Parathyroid adenoma (tissue), 2 donors: Measurements from ENCODE around the gene EIF3J.

Experiments used
- H2AFZ ChIP-seq: fragments of 300-600 bp; sonication (generic); one replicate; pipeline ENCODE4 v1.7.0; 2017; ENCODE audit warnings: antibody characterized with exemption, mild to moderate bottlenecking
- H3K27ac ChIP-seq: fragments of 300-600 bp; sonication (generic); one replicate; pipeline ENCODE4 v1.7.0; 2017
- H3K27me3 ChIP-seq: fragments of 300-600 bp; sonication (generic); one replicate; pipeline ENCODE4 v1.7.0; 2017; ENCODE audit warnings: low read length; ENCODE audit not compliant: control insufficient read depth, insufficient read depth
- H3K36me3 ChIP-seq: fragments of 300-600 bp; sonication (generic); one replicate; pipeline ENCODE4 v1.7.0; 2017; ENCODE audit warnings: low read length; ENCODE audit not compliant: control insufficient read depth, insufficient read depth
- H3K4me1 ChIP-seq: fragments of 300-600 bp; sonication (generic); one replicate; pipeline ENCODE4 v1.7.0; 2017; ENCODE audit warnings: control low read depth
- H3K4me2 ChIP-seq: fragments of 300-600 bp; sonication (generic); one replicate; pipeline ENCODE4 v1.7.0; 2017; ENCODE audit warnings: low read length
- H3K4me3 ChIP-seq: fragments of 300-600 bp; sonication (generic); one replicate; pipeline ENCODE4 v1.7.0; 2017; ENCODE audit warnings: low read depth, low read length
- H3K79me2 ChIP-seq: fragments of 300-600 bp; sonication (generic); one replicate; pipeline ENCODE4 v1.7.0; 2017; ENCODE audit warnings: control low read depth
- H3K9ac ChIP-seq: fragments of 300-600 bp; sonication (generic); one replicate; pipeline ENCODE4 v1.7.0; 2017; ENCODE audit warnings: mild to moderate bottlenecking
- H3K9me3 ChIP-seq: fragments of 300-600 bp; sonication (generic); one replicate; pipeline ENCODE4 v1.7.0; 2017; ENCODE audit warnings: low read length; ENCODE audit not compliant: control insufficient read depth
- TF ChIP-seq, protein P1 (sequence below): fragments of 300-600 bp; sonication (generic); IDR thresholded peaks from one replicate; pipeline ENCODE4 v1.7.0; 2017; ENCODE audit warnings: antibody characterized with exemption, mild to moderate bottlenecking
- donor health status: primary hyperparathyroidism.

EIF3J gene

DNA sequence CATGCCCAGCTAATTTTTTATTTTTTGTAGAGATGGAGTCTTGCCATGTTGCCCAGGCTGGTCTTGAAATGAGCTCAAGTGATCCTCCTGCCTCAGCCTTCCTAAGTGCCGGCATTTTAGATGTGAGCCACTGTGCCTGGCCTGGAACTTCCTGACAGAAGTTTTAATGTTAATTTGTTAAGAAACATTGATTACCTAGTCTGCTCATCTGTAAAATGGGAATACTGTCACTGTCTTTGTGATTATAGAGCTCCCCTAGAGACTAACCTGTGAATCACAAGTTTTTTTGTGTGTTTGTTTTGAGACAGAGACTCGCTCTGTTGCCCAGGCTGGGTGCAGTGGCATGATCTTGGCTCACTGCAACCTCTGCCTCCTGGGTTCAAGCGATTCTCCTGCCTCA, 4.3 kb upstream of the EIF3J start:
- no peak overlapping the region for H3K4me3 ChIP-seq
- no peaks in the 10 kb centered on the region for H3K36me3 ChIP-seq
- no peaks in the 10 kb centered on the region for H3K79me2 ChIP-seq
- no peak overlapping the region for H3K9ac ChIP-seq
- no peak overlapping the region for H3K27ac ChIP-seq
- TF ChIP-seq, protein P1, sequence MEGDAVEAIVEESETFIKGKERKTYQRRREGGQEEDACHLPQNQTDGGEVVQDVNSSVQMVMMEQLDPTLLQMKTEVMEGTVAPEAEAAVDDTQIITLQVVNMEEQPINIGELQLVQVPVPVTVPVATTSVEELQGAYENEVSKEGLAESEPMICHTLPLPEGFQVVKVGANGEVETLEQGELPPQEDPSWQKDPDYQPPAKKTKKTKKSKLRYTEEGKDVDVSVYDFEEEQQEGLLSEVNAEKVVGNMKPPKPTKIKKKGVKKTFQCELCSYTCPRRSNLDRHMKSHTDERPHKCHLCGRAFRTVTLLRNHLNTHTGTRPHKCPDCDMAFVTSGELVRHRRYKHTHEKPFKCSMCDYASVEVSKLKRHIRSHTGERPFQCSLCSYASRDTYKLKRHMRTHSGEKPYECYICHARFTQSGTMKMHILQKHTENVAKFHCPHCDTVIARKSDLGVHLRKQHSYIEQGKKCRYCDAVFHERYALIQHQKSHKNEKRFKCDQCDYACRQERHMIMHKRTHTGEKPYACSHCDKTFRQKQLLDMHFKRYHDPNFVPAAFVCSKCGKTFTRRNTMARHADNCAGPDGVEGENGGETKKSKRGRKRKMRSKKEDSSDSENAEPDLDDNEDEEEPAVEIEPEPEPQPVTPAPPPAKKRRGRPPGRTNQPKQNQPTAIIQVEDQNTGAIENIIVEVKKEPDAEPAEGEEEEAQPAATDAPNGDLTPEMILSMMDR, result no peak
- no peaks in the 10 kb centered on the region for H3K9me3 ChIP-seq
- no peaks in the 10 kb centered on the region for H3K4me1 ChIP-seq
- no peak overlapping the region for H3K4me2 ChIP-seq
- H2AFZ ChIP-seq, result no peak overlapping the region
- no peaks in the 10 kb centered on the region for H3K27me3 ChIP-seq

DNA sequence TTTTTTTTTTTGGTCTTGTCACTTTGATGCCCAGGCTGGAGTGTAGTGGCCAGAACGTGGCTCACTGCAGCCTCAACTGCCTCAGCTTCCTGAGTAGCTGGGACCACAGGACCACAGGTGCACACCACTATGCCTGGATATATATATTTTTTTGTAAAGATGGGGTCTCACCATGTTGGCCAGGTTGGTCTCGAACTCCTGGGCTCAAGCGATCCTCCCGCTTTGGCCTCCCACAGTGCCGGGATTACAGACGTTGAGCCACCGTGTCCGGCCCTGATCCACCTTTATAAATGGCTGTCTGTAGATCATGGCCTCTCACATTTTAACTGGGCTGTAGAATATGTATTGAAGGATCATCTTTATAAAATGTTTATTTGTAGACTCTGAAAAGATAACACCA, 1.9 kb upstream of the EIF3J start:
- no peaks in the 10 kb centered on the region for H3K9me3 ChIP-seq
- H3K9ac ChIP-seq, result no peak overlapping the region
- H2AFZ ChIP-seq, result no peak overlapping the region
- H3K4me2 ChIP-seq, result no peak overlapping the region
- TF ChIP-seq, protein P1, result no peak
- H3K4me1 ChIP-seq, result no peaks in the 10 kb centered on the region
- H3K36me3 ChIP-seq, result no peaks in the 10 kb centered on the region
- no peak overlapping the region for H3K27ac ChIP-seq
- H3K27me3 ChIP-seq, result no peaks in the 10 kb centered on the region
- no peaks in the 10 kb centered on the region for H3K79me2 ChIP-seq
- H3K4me3 ChIP-seq, result no peak overlapping the region

DNA sequence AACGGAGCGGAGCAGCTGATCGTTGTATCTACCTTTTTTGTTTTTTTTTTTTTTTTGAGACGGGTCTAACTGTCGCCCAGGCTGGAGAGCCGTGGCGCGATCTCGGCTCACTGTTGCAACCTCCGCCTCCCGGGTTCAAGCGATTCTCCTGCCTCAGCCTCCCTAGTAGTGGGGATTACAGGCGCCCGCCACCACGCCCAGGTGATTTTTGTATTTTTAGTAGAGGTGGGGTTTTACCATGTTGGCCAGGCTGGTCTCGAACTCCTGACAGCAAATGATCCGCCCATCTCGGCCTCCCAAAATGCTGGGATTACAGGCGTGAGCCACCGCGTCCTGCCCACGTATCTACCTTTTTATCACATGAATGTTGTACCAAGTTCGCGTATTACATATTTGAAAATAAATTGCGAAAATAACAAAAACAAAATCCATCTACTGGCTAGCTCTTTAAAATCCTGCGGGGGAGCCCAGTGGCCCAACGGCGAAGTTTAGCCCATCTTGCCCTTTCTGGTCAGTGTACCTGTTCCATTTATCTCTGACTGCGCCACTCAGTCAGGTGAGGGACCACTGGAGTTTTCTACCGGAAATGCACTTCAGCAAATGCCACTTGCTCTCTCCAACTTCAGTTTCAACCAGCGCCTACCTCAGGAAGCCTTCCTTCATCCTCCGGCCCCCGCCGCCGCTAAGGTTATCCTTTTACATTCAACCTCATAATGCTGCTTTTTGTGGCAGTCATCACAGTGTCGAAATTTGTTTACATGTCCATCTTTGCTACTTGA, 1.2 kb upstream of the EIF3J start:
- Histone ChIP-seq H3K9ac (no peak overlapping the region), H3K9me3 (no peaks in the 10 kb centered on the region), H3K27me3 (no peaks in the 10 kb centered on the region), H3K27ac (peak overlapping the region; percentile 84), H3K4me3 (peak overlapping the region; percentile 86), H3K36me3 (no peaks in the 10 kb centered on the region), H3K4me1 (no peaks in the 10 kb centered on the region), H3K4me2 (peak overlapping the region; percentile 97), H3K79me2 (peaks cover 2% of the 10 kb centered on the region), H2AFZ (peak overlapping the region; percentile 74)
- TF ChIP-seq, protein P1, result no peak

DNA sequence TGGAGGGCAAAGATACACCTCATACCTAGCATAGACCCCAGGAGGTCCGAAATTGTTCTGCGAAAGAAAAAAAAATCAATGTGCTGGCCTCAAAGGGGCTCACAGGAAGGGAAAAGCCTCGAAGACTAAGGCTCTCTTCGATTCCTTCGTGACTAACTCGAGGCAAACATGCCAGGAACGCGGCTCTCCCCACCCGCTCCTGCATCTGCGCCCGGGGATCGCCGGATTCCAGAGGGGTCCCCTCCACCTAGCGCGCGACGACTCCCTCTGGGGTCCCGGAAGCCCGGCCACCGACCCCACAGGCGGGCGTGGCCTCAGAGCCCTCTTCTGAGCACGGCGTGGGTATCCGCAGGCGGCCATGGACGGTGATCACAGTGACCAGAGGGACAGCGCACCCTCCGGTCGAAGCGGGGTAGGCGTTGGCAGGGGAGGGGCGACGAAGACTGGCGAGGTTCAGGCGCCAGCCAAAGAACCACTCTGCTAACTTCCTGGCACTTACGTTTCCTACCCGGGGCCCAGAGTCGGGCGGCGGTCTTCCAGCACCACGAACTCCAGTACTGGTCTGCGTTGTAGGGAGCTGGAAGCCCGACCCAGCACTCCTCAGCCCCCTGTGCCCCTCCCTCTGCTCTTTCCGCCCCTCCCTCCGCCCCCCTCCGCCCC, 515 bp upstream of the EIF3J start:
- Histone ChIP-seq H3K27ac (peak overlapping the region; percentile 84), H3K27me3 (no peaks in the 10 kb centered on the region), H3K9ac (no peak overlapping the region), H3K36me3 (no peaks in the 10 kb centered on the region), H2AFZ (peak overlapping the region; percentile 74), H3K9me3 (no peaks in the 10 kb centered on the region), H3K4me1 (no peaks in the 10 kb centered on the region), H3K4me2 (peak overlapping the region; percentile 97), H3K79me2 (peaks cover 8% of the 10 kb centered on the region), H3K4me3 (peak overlapping the region; percentile 86)
- TF ChIP-seq, protein P1, result peak; percentile 34
